ENCODE measurements around the gene IGLL5. TPM values are rescaled to one million over a fixed set of nuclear protein-coding genes. Genes with fewer than 3 reads are reported as not detected.
"Not testable (repeated sequence)": the region's sequence is repeated elsewhere in the genome, so short reads cannot be mapped to it uniquely, and the experiment has no call there.

IGLL5 gene
- polyA plus RNA-seq, 1 of the 3 experiments (the other 2 are of a cell fraction) = not detected

DNA sequence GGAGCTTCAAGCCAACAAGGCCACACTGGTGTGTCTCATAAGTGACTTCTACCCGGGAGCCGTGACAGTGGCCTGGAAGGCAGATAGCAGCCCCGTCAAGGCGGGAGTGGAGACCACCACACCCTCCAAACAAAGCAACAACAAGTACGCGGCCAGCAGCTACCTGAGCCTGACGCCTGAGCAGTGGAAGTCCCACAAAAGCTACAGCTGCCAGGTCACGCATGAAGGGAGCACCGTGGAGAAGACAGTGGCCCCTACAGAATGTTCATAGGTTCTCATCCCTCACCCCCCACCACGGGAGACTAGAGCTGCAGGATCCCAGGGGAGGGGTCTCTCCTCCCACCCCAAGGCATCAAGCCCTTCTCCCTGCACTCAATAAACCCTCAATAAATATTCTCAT, 18.8 kb downstream of the IGLL5 start:
- no CpG with 5 or more reads among the region's 10 CpGs for WGBS (ENCODE audit: low lambda C conversion rate)
- H3K9me3 ChIP-seq; H3F3A ChIP-seq (replicated peaks; ENCODE audit: insufficient read depth); H3K27ac ChIP-seq (ENCODE audit: low read depth in 2 of 2, low read length in 1 of 2); H3K9ac ChIP-seq; CTCF ChIA-PET; H3K79me2 ChIP-seq (ENCODE audit: insufficient read depth); H3K9me2 ChIP-seq; H3K27me3 ChIP-seq (ENCODE audit: insufficient read depth); H2AFZ ChIP-seq (ENCODE audit: low read depth); H4K20me1 ChIP-seq (ENCODE audit: insufficient read depth); POLR2A ChIA-PET; H3K4me3 ChIP-seq (ENCODE audit: low read depth in 2 of 2, low read length in 1 of 2); H3K4me2 ChIP-seq; DNase-seq; H3K4me1 ChIP-seq (ENCODE audit: control insufficient read depth in 1 of 2, insufficient read depth in 2 of 2, low read depth in 1 of 2, low read length in 1 of 2); H3K36me3 ChIP-seq (replicated peaks in 1 of 2; ENCODE audit: control insufficient read depth in 1 of 2, insufficient read depth in 2 of 2, low read length in 1 of 2): not testable (repeated sequence)

DNA sequence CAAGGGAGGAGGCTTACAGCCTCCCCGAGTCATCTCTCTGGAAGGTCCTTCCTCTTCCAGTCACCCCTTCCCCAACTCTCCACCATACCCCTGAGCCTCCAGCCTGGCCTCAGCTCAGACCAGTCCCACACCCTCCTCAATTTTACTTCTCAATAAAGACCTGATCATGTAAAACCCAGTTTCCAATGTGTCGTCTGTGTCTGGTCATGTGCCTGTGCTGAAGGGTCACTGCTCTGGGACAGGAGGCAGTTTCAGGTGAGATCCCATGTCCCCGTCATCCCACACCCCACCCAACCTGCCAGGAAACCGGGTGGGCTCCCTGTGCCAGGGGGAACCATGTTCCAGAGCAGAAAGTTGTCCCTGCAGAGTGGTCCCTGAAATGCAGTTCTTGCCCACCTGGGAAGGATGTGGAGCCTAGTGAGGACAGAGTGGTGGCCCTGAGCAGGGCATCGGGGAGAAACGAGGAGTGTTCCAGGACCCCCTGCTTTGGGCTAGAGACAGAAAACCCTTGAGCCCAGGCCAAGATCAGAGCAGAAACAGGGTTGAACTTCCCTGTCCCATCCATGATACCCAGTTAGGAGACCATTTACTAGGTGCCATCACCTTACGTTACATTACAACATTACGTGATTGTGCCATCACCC, 19.4 kb downstream of the IGLL5 start:
- H2AFZ ChIP-seq (ENCODE audit: low read depth) = no peak overlapping the region
- CTCF ChIA-PET = no interaction called here
- H3K9me3 ChIP-seq = no peaks in the 10 kb centered on the region
- H3K27me3 ChIP-seq (ENCODE audit: insufficient read depth) = no peaks in the 10 kb centered on the region
- no peaks in the 10 kb centered on the region for H4K20me1 ChIP-seq (ENCODE audit: insufficient read depth)
- no peak for TF ChIP-seq NFIC (IDR thresholded peaks at IDR 0.05; ENCODE audit: borderline replicate concordance)
- TF ChIP-seq NRF1 (IDR thresholded peaks at IDR 0.05; ENCODE audit: low read depth, low read length) = no peak
- TF ChIP-seq MXI1 (IDR thresholded peaks at IDR 0.05; ENCODE audit: low read depth, low read length) = no peak
- no peak for TF ChIP-seq EP300 (IDR thresholded peaks at IDR 0.05; ENCODE audit: borderline replicate concordance in 1 of 2, low read depth in 1 of 2, low read length in 1 of 2)
- no peak for TF ChIP-seq RFX5 (IDR thresholded peaks at IDR 0.05; ENCODE audit: low read length)
- TF ChIP-seq, protein P1, sequence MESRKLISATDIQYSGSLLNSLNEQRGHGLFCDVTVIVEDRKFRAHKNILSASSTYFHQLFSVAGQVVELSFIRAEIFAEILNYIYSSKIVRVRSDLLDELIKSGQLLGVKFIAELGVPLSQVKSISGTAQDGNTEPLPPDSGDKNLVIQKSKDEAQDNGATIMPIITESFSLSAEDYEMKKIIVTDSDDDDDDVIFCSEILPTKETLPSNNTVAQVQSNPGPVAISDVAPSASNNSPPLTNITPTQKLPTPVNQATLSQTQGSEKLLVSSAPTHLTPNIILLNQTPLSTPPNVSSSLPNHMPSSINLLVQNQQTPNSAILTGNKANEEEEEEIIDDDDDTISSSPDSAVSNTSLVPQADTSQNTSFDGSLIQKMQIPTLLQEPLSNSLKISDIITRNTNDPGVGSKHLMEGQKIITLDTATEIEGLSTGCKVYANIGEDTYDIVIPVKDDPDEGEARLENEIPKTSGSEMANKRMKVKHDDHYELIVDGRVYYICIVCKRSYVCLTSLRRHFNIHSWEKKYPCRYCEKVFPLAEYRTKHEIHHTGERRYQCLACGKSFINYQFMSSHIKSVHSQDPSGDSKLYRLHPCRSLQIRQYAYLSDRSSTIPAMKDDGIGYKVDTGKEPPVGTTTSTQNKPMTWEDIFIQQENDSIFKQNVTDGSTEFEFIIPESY (IDR thresholded peaks at IDR 0.05; ENCODE audit: borderline replicate concordance, low read depth) = no peak
- TF ChIP-seq RAD21 (IDR thresholded peaks at IDR 0.05; ENCODE audit: low read length) = no peak
- TF ChIP-seq, protein P2, sequence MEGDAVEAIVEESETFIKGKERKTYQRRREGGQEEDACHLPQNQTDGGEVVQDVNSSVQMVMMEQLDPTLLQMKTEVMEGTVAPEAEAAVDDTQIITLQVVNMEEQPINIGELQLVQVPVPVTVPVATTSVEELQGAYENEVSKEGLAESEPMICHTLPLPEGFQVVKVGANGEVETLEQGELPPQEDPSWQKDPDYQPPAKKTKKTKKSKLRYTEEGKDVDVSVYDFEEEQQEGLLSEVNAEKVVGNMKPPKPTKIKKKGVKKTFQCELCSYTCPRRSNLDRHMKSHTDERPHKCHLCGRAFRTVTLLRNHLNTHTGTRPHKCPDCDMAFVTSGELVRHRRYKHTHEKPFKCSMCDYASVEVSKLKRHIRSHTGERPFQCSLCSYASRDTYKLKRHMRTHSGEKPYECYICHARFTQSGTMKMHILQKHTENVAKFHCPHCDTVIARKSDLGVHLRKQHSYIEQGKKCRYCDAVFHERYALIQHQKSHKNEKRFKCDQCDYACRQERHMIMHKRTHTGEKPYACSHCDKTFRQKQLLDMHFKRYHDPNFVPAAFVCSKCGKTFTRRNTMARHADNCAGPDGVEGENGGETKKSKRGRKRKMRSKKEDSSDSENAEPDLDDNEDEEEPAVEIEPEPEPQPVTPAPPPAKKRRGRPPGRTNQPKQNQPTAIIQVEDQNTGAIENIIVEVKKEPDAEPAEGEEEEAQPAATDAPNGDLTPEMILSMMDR (IDR thresholded peaks at IDR 0.05) = no peak
- no peak for TF ChIP-seq RXRA (IDR thresholded peaks at IDR 0.05; ENCODE audit: borderline replicate concordance, low read depth)
- no peak for TF ChIP-seq TCF12 (IDR thresholded peaks at IDR 0.05)
- no peak for TF ChIP-seq EZH2phosphoT487 (IDR thresholded peaks at IDR 0.05; ENCODE audit: borderline replicate concordance, low read depth)
- no peak for TF ChIP-seq TAF1 (IDR thresholded peaks at IDR 0.05; ENCODE audit: borderline replicate concordance, low read depth, low read length)
- TF ChIP-seq CHD2 (IDR thresholded peaks at IDR 0.05; ENCODE audit: low read length, partially characterized antibody) = no peak
- H3K4me1 ChIP-seq (ENCODE audit: control insufficient read depth in 1 of 2, insufficient read depth in 2 of 2, low read depth in 1 of 2, low read length in 1 of 2) = no peaks in the 10 kb centered on the region
- no peaks in the 10 kb centered on the region for H3K36me3 ChIP-seq (replicated peaks in 1 of 2; ENCODE audit: control insufficient read depth in 1 of 2, insufficient read depth in 2 of 2, low read length in 1 of 2)
- no peak overlapping the region for H3K27ac ChIP-seq (ENCODE audit: low read depth in 2 of 2, low read length in 1 of 2)
- no peak overlapping the region for H3K4me2 ChIP-seq
- no peak overlapping the region for H3K9ac ChIP-seq
- H3K79me2 ChIP-seq (ENCODE audit: insufficient read depth) = no peaks in the 10 kb centered on the region
- no peaks in the 10 kb centered on the region for H3K9me2 ChIP-seq
- no peak for DNase-seq
- no peak overlapping the region for H3K4me3 ChIP-seq (ENCODE audit: low read depth in 2 of 2, low read length in 1 of 2)
- no peaks in the 10 kb centered on the region for H3F3A ChIP-seq (replicated peaks; ENCODE audit: insufficient read depth)
- POLR2A ChIA-PET = no interaction called here
- WGBS (ENCODE audit: low lambda C conversion rate) = 46% methylated on average over 7 of the region's 8 CpGs

Data from SK-N-SH (cell line).